Measurements from ENCODE around the gene ABCA5.
A peak's percentile ranks its signal among the peaks of the same experiment; 100 is the strongest.

Gene ABCA5

GRCh38 chr17:69265873-69266272 lies 61.1 kb downstream of the ABCA5 start:
- DNase-seq = no peak

DNA sequence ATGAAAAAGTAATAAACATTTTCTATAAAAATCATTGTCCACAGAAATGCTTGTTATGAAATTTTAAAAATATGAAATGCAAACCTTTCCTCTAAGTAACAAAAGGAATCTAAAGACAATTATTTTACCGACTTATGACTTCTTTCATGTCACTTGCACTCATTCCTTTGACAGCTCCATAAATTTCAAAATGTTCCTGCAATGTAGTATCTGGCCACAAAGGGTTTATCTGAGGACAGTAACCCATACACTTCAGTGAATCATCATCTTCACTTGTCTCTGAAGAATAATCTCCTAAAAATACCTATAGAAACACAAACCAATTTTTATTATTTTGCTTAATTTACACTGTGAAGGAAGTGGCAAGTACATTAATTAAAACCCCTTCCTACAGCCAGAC lies 72.7 kb downstream of the ABCA5 start:
- no peak for DNase-seq

DNA sequence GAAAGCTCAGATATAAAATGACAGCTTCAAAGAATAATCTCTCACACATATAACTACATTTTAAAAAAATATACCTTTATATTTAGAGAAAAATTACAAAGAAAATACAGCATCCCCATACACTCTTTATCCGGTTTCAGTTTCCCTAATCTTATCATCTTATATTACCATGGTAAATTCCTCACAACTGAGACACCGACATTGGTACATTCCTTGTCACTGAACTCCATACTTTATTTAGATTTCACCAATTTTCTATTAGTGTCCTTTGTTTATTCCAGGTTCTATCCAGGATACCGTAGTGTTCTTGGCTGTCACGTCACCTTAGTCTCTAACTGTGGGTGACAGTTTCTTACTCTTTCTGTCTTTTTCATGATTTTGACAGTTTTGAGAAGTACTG lies 76.3 kb downstream of the ABCA5 start:
- DNase-seq = no peak

DNA sequence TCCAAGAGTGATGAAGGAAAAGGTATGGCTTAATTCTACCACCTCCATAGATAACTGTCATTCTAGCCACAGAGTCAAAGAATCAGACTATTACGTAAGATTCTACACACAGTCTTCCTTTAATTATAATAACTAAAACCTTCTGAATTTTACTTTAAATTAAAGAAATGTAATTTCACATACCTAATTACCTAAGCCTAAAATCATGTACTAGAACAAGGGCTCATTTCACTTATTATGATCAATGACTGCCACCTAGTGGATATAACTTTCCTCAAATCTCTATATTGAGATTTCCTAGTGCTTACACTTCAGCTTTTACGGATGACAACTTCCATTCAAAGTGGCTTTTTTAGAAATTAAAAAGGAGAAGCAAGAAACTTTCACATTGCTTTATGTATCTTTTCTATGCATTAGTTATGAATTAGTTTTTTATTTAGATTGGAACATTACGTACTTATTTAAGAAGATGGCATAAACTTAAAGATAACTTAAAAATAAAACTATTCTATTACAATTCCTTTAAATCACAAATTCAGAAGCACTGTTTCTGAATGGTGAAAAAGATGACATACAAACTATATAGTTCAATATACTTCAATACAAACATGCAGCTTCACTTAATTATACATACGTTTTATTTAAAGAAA lies 80.1 kb downstream of the ABCA5 start:
- DNase-seq = no peak

DNA sequence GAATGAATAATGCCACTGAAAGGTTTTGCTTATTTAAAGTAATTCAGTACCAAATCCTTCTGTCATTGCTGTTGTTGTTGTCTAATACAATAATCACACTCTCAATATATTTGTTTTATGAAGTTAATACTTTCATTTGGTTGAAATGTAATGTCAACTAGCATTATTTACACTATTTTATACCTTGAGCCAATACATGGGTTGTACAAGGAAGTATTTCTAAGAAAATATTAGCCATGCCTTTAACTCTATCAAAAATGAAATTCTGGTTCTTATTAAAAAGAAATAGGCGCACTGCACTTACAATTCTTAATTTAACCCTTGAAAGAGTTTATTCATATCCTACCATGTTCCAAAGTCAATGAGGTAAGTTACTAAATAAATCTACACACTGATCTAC lies 80.7 kb downstream of the ABCA5 start:
- DNase-seq = no peak

DNA sequence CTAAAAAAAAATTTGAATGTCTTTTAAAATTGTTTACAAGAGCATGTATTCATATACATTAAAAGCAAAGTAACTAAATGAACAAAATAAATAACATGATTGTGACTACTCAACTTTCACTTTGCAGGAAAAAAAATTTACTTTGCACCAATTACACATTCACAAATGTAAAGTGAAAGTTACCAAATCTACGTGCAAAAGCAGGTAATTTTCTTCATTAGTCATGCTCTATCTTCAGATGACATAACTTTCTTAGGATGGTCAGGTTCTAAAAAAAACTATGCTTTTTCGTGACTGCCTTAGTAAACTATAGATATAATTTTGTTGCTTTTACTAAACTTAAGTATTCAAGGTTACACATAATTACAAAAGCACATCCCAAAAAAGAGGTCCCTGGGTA lies 81.3 kb downstream of the ABCA5 start:
- no peak for DNase-seq

DNA sequence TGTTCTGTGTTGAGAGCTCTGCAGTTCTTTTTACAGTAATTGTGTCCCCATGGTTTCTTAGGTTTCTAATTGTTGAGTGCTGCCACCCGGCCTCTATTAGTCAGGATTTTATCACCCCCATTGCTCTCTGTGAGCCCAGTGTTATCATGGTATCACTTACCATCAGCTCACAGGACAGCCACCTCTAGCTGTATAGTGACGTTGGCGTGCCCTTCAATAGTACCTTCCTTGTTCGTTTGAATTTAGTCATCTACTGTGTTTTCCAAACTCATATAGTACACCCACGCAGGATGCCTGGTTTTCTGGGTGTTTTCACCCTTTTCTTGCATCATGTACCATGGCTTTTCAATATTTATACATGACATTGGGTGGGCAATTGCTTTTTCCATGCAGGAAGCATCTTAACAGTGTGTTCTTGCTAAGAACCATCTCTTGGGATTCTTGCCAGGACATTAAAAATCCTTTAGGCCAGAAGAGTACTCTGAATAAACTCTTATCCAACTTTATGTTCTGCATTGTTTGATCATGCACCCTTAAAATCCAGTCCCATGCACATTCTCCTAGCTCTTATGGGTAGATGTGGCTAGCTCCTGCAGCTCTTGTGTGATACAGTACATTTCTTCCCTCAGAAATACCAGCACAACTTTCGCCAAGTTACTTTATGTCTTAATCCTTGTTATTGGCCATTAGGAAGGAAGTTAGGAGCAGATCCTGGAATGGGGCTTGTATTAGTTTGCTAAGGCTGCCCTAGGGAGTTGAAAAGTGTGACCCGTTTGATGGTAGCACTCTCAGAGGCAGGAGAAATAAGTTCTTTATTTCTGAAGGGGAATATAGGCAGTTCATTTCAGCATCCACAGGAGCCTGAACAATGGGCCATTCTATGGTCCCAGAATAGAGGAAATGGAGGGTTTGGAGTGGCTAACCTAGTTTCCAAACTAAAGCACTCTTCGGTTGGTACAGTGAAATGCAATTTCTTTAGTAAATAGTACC lies 87.0 kb downstream of the ABCA5 start:
- no peak for DNase-seq

- no peak for DNase-seq
Measured at GRCh38 chr17:69236946-69237345, 90.0 kb downstream of the ABCA5 start.

- DNase-seq = no peak
Measured at GRCh38 chr17:69236464-69236863, 90.5 kb downstream of the ABCA5 start.

DNA sequence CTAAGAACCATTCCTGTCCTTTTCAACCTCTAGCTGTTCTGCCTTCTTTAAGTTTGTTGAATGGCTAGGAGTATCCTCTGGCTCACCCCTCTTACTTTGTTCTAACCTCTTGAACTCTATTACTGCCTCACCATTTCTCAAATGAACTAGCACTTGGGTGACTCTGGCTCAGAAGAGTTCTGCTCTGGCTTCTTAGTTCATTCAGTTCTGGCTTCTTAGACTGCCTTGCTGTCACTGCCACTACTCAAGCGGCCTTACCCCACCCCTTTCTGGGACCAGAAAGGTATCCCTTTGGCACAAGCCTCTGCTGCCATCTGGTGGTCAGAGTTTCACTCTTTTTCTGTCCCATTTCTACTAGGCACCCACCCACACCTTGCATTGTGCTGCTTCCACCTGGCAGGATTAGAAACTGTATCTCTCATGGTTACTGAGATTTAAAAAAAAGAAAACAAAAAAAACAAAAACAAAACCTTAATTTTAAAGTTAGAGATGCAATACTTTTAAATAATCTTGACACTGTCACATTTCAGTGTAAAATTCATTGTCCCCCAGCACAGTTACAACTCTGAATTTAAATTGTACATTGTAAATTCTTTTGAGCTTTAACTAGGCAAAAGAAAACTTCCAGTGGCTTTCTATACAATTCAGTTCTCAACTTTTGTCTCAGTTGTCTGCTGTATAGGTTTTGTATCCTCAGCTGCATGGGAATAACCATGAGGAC lies 91.4 kb downstream of the ABCA5 start:
- DNase-seq = peak; percentile 54

DNA sequence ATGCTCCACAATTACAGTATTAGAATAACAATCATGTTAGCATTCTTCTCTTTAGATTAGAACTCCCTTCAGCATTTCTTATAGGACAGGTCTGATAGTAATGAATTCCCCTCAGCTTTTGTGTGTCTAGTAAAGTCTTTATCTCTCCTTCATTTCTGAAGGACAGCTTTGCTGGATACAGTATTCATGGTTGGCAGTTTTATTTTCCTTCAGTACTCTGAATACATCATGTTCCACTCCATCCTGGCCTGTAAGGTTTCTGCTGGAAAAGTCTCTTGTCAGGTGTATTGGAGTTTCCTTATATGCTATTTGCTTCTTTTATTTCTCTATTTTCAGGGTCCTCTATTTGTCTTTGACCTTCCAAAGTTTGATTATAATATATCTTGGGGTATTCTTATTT lies 94.3 kb downstream of the ABCA5 start:
- no peak for DNase-seq

- DNase-seq = no peak
Measured at GRCh38 chr17:69231521-69231920, 95.4 kb downstream of the ABCA5 start.

GRCh38 chr17:69230939-69231338 lies 96.0 kb downstream of the ABCA5 start:
- DNase-seq = no peak

DNA sequence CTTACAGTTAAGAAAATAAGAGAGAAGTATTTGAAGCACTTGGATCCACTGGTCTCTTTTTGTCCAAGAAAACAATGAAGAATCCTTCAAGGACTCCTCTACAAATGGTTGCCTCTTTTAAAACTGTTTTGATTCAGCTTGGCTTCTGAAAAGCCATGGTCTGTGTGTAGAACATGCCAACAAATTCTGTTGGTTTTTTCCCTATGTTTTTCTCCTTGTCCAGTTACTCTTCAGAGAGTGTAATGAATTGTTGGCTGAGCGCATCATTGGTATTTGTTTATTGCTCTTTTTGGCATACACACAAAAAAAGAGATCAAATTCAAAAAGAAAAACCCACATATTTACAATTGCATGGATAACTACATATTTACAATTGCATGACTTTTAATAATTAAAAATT lies 98.4 kb downstream of the ABCA5 start, which contains the start of gene ABCA10:
ABCA10 (minus strand) TSS at position 249 of the 400 bp plus-strand sequence. CDS start 3,466 bp downstream, outside the sequence.
- no peak for DNase-seq

- no peak for DNase-seq
Measured at GRCh38 chr17:69228018-69228417, 98.9 kb downstream of the ABCA5 start.

DNA sequence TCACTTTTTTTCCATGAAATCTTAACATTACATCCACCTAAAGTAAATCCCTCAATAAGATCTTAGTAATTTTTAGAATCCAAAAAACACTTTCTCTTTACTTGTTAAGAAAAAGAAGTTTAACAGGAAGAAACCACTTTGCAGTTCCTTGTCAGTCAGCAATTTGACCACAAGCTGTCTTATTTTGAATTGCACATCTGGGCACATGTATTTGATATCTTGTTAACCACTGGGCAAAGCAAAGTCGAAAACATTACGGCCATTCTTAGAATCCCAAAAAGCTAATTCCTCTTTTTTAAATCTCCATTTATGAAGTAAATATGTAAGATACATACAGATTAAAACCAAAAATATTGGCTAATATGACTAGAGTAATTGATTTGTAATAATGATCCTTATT lies 99.4 kb downstream of the ABCA5 start:
- DNase-seq = no peak

DNA sequence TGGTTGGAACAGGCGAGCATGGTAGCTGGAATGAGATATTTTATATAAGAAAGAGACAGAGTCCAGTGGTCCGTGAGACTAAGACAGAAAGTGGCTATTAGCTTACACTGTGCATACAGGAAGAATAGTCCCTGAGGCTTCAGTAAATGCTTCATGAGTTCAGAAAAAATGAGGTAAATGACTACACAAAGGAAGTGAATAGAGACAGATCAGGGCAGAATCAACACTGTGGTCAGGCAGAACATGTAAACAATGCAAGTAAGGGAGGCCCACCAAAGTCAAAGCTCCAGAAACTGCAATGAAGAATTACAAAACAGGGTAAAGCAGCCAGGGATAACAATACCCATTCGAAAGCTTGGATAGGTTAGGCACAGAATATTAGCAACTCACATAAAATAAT lies 103.1 kb downstream of the ABCA5 start:
- DNase-seq = no peak

GRCh38 chr17:69222707-69223258 lies 104.2 kb downstream of the ABCA5 start:
- no peak for DNase-seq

- no peak for DNase-seq
Measured at GRCh38 chr17:69220098-69220497, 106.8 kb downstream of the ABCA5 start.

GRCh38 chr17:69218986-69219385 lies 107.9 kb downstream of the ABCA5 start:
- no peak for DNase-seq

DNA sequence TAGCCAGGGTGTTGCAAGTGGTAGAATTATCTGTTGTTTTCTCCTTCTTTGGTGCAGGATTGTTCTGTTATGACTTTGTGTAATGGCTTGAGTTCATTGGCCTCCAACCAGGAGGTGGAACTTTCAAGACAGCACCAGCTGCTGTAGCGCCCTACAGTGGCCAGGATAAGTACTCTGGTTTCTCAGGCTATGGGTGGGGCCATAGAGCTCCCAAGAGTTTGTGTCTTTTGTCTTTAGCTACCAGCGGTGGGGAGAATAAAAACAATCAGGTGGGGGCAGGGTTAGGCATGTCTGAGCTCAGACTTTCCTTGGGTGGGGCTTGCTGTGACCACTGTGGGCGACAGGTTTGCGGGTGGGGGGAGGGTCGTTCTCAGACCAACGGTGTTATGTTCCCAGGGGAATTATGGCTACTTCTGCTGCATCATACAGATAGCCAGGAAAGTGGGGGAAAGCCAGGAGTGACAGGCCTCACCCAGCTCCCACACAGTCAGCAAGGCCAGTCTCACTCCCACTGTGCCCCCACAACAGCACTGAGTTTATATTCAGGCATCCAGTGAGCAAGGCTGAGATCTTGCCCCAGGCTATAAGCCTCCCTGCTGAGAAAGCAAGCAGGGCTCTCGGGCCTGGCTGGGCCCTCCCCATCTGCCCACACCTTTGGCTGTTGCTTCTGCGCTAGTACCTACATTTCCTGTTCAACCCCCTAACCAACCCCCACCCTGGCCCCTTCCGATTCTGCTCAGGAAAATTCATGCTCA lies 113.7 kb downstream of the ABCA5 start:
- DNase-seq = no peak

DNA sequence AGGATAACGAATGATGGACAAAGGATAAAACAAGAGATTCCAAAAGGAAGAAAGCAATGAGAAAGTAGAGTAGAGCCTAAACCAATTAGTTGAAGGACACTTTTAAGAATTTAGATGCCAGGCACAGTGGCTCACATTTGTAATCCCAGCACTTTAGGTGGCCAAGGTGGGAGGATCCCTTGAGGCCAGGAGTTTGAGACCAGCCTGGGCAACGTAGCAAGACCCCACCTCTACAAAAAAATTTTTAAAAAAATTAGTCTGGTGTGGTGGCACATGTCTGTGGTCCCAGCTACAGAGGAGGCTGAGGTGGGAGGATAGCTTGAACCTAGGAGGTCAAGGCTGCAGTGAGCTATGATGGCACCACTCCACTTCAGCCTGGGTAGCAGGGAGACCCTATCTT lies 118.3 kb downstream of the ABCA5 start:
- DNase-seq = no peak
